Measurements from ENCODE around the gene KCNH1. TPM values are rescaled to one million over a fixed set of nuclear protein-coding genes. Genes with fewer than 3 reads are reported as not detected.

KCNH1 gene
- total and polyA plus RNA-seq, 9 of the 15 experiments (the other 6 are each of a cell fraction or from before 2014, with no cell fraction given), result not detected

DNA sequence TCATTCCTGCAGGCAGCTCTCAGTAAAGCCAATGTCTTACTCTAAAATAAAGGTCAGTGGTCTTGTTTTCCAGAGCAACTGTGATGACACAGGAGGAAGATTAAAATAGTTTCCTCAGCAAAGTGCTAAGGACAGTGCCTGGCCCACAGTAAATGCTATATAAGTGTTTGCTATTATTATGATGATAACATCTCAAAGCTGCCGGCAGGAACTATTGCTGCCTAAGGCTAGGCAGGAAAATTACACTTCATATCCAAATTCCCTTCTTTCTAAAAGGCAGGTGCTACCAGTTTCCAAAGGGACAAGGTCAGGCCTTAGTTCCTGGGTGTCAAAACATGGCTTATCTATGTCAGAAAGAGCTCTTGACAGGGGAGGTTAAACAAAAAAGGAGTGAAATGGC, 403.9 kb downstream of the KCNH1 start:
- 0% methylated on average over 1 of the region's 1 CpG for WGBS (ENCODE audit: insufficient coverage, low coverage, missing lambda C conversion rate)
- no peak overlapping the region for H3K4me3 ChIP-seq
- TF ChIP-seq EZH2 (IDR thresholded peaks at IDR 0.05; ENCODE audit: borderline replicate concordance, low read depth, low read length) (no peak), KDM5B (IDR thresholded peaks at IDR 0.05; ENCODE audit: insufficient replicate concordance, low read depth, low read length) (no peak), LCOR (CRISPR knock-in tag; IDR thresholded peaks at IDR 0.05) (no peak), RFX7 (CRISPR knock-in tag; IDR thresholded peaks at IDR 0.05) (no peak), ZNF785 (CRISPR knock-in tag; IDR thresholded peaks at IDR 0.05) (no peak), CAMTA2 (CRISPR knock-in tag; conservative IDR thresholded peaks at IDR 0.05) (no peak), TAF15 (IDR thresholded peaks at IDR 0.05; ENCODE audit: low read depth, low read length) (no peak), SMAD2 (IDR thresholded peaks at IDR 0.05; ENCODE audit: low read depth, low read length) (no peak), E2F3 (CRISPR knock-in tag; IDR thresholded peaks at IDR 0.05) (no peak), L3MBTL2 (IDR thresholded peaks at IDR 0.05) (no peak), NR4A1 (CRISPR knock-in tag; IDR thresholded peaks at IDR 0.05) (no peak), NR4A1 (tag; IDR thresholded peaks at IDR 0.05) (no peak)
- TF ChIP-seq, protein P1, sequence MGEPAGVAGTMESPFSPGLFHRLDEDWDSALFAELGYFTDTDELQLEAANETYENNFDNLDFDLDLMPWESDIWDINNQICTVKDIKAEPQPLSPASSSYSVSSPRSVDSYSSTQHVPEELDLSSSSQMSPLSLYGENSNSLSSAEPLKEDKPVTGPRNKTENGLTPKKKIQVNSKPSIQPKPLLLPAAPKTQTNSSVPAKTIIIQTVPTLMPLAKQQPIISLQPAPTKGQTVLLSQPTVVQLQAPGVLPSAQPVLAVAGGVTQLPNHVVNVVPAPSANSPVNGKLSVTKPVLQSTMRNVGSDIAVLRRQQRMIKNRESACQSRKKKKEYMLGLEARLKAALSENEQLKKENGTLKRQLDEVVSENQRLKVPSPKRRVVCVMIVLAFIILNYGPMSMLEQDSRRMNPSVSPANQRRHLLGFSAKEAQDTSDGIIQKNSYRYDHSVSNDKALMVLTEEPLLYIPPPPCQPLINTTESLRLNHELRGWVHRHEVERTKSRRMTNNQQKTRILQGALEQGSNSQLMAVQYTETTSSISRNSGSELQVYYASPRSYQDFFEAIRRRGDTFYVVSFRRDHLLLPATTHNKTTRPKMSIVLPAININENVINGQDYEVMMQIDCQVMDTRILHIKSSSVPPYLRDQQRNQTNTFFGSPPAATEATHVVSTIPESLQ (CRISPR knock-in tag; IDR thresholded peaks at IDR 0.05), result no peak
- TF ChIP-seq, protein P2, sequence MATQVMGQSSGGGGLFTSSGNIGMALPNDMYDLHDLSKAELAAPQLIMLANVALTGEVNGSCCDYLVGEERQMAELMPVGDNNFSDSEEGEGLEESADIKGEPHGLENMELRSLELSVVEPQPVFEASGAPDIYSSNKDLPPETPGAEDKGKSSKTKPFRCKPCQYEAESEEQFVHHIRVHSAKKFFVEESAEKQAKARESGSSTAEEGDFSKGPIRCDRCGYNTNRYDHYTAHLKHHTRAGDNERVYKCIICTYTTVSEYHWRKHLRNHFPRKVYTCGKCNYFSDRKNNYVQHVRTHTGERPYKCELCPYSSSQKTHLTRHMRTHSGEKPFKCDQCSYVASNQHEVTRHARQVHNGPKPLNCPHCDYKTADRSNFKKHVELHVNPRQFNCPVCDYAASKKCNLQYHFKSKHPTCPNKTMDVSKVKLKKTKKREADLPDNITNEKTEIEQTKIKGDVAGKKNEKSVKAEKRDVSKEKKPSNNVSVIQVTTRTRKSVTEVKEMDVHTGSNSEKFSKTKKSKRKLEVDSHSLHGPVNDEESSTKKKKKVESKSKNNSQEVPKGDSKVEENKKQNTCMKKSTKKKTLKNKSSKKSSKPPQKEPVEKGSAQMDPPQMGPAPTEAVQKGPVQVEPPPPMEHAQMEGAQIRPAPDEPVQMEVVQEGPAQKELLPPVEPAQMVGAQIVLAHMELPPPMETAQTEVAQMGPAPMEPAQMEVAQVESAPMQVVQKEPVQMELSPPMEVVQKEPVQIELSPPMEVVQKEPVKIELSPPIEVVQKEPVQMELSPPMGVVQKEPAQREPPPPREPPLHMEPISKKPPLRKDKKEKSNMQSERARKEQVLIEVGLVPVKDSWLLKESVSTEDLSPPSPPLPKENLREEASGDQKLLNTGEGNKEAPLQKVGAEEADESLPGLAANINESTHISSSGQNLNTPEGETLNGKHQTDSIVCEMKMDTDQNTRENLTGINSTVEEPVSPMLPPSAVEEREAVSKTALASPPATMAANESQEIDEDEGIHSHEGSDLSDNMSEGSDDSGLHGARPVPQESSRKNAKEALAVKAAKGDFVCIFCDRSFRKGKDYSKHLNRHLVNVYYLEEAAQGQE (IDR thresholded peaks at IDR 0.05; ENCODE audit: borderline replicate concordance), result no peak
- TF ChIP-seq, protein P2 (CRISPR knock-in tag; IDR thresholded peaks at IDR 0.05; ENCODE audit: low read depth), result no peak
- H2AFZ ChIP-seq (ENCODE audit: low read depth, low read length), result no peak overlapping the region
- intact Hi-C loops (cut with micrococcal nuclease) (no loop called here), in situ Hi-C loops (cut with MboI) (no loop called here)
- no peaks in the 10 kb centered on the region for H3K27me3 ChIP-seq (ENCODE audit: control insufficient read depth in 2 of 2, insufficient read depth in 2 of 2, low read length in 2 of 2)
- BruUV-seq (replicated peaks), result no TSS peak
- no peaks in the 10 kb centered on the region for H3K9me3 ChIP-seq (replicated peaks; ENCODE audit: control insufficient read depth, insufficient read depth, low read depth, low read length)
- POLR2A ChIA-PET, result interaction anchor here (2.1 kb wide), 1 partner anchor 11 kb away, joined by 6 read pairs; no protein-coding TSS in a partner anchor
- no peak overlapping the region for H3K9ac ChIP-seq (ENCODE audit: insufficient read depth in 1 of 2, low read depth in 2 of 2, low read length in 2 of 2)
- H3K79me2 ChIP-seq (ENCODE audit: control insufficient read depth, insufficient read depth, low read length), result no peaks in the 10 kb centered on the region
- CTCF ChIA-PET (ENCODE audit: low intra/inter-chr PET ratio), result no interaction called here
- FAIRE-seq (no peak), DNase-seq (ENCODE audit: extremely low read depth in 1 of 4, low spot score in 3 of 4) (no peak), ATAC-seq (no peak)
- H3K4me1 ChIP-seq (replicated peaks in 1 of 2; ENCODE audit: control insufficient read depth in 2 of 2, insufficient read depth in 2 of 2, low read length in 2 of 2), result no peaks in the 10 kb centered on the region
- no peak overlapping the region for H3K27ac ChIP-seq (ENCODE audit: extremely low read depth, low read depth, low read length)
- no peak overlapping the region for H3K4me2 ChIP-seq (ENCODE audit: insufficient read depth, low read length)
- peaks cover 3% of the 10 kb centered on the region; the same call in 1 of the 2 replicates for H4K20me1 ChIP-seq (replicated peaks; ENCODE audit: control insufficient read depth, insufficient read depth, low read length)
- H3K36me3 ChIP-seq (ENCODE audit: control insufficient read depth, insufficient read depth, low read length), result no peaks in the 10 kb centered on the region
- no peaks in the 10 kb centered on the region for H3K9me1 ChIP-seq (ENCODE audit: control insufficient read depth, insufficient read depth, low read length)
